ENCODE measurements around the gene ATG2A.
A peak's percentile ranks its signal among the peaks of the same experiment; 100 is the strongest.

ATG2A gene

GRCh38 chr11:64887234-64887756, 29.7 kb downstream of the ATG2A start:
- no peak for TF ChIP-seq MAX (IDR thresholded peaks at IDR 0.05; ENCODE audit: low read depth, low read length)
- TF ChIP-seq MYC (IDR thresholded peaks at IDR 0.05; ENCODE audit: low read depth, low read length), result no peak
- TF ChIP-seq POLR2A (IDR thresholded peaks at IDR 0.05; ENCODE audit: extremely low read depth, insufficient read length), result no peak
- TF ChIP-seq CTCF (IDR thresholded peaks at IDR 0.05; ENCODE audit: low read depth, low read length), result no peak
- H3K4me3 ChIP-seq (ENCODE audit: low read depth, low read length), result no peak overlapping the region
- DNase-seq (ENCODE audit: low read depth), result no peak

- H3K4me3 ChIP-seq (ENCODE audit: low read depth, low read length), result no peak overlapping the region
- TF ChIP-seq POLR2A (IDR thresholded peaks at IDR 0.05; ENCODE audit: extremely low read depth, insufficient read length) (no peak), MYC (IDR thresholded peaks at IDR 0.05; ENCODE audit: low read depth, low read length) (peak; percentile 73; the same call in 1 of the 2 replicates), MAX (IDR thresholded peaks at IDR 0.05; ENCODE audit: low read depth, low read length) (peak; percentile 51; the same call in 1 of the 2 replicates), CTCF (IDR thresholded peaks at IDR 0.05; ENCODE audit: low read depth, low read length) (no peak)
- DNase-seq (ENCODE audit: low read depth), result peak; percentile 88
These were observed 31.4 kb downstream of the ATG2A start for GRCh38 chr11:64885367-64886286.

- no peak for TF ChIP-seq POLR2A (IDR thresholded peaks at IDR 0.05; ENCODE audit: extremely low read depth, insufficient read length)
- TF ChIP-seq MAX (IDR thresholded peaks at IDR 0.05; ENCODE audit: low read depth, low read length), result no peak
- TF ChIP-seq CTCF (IDR thresholded peaks at IDR 0.05; ENCODE audit: low read depth, low read length), result no peak
- no peak for TF ChIP-seq MYC (IDR thresholded peaks at IDR 0.05; ENCODE audit: low read depth, low read length)
- H3K4me3 ChIP-seq (ENCODE audit: low read depth, low read length), result no peak overlapping the region
- DNase-seq (ENCODE audit: low read depth), result no peak
These were observed 33.0 kb downstream of the ATG2A start for GRCh38 chr11:64884019-64884418.

- TF ChIP-seq POLR2A (IDR thresholded peaks at IDR 0.05; ENCODE audit: extremely low read depth, insufficient read length), result no peak
- no peak for TF ChIP-seq MYC (IDR thresholded peaks at IDR 0.05; ENCODE audit: low read depth, low read length)
- TF ChIP-seq CTCF (IDR thresholded peaks at IDR 0.05; ENCODE audit: low read depth, low read length), result no peak
- TF ChIP-seq MAX (IDR thresholded peaks at IDR 0.05; ENCODE audit: low read depth, low read length), result no peak
- H3K4me3 ChIP-seq (ENCODE audit: low read depth, low read length), result no peak overlapping the region
These were observed 33.4 kb downstream of the ATG2A start for GRCh38 chr11:64883575-64883974.

GRCh38 chr11:64882243-64882642, 34.8 kb downstream of the ATG2A start:
- TF ChIP-seq CTCF (IDR thresholded peaks at IDR 0.05; ENCODE audit: low read depth, low read length) (no peak), POLR2A (IDR thresholded peaks at IDR 0.05; ENCODE audit: extremely low read depth, insufficient read length) (no peak), MAX (IDR thresholded peaks at IDR 0.05; ENCODE audit: low read depth, low read length) (no peak), MYC (IDR thresholded peaks at IDR 0.05; ENCODE audit: low read depth, low read length) (no peak)
- no peak for DNase-seq (ENCODE audit: low read depth)
- H3K4me3 ChIP-seq (ENCODE audit: low read depth, low read length), result no peak overlapping the region

More at GRCh38 chr11:64883575-64883974, 33.4 kb downstream of the ATG2A start:
- DNase-seq (ENCODE audit: low read depth), result no peak
